Measurements from ENCODE around the gene FANCL.
"Not testable (repeated sequence)": the region's sequence is repeated elsewhere in the genome, so short reads cannot be mapped to it uniquely, and the experiment has no call there.

FANCL gene

GRCh38 chr2:58146707-58147106 is 94.4 kb downstream of the FANCL start:
- no peak for DNase-seq (ENCODE audit: low read depth in 2 of 3, low spot score in 2 of 3)

GRCh38 chr2:58145769-58146168 is 95.4 kb downstream of the FANCL start:
- DNase-seq (ENCODE audit: low read depth in 2 of 3, low spot score in 2 of 3): not testable (repeated sequence)

- no peak for DNase-seq (ENCODE audit: low read depth in 2 of 3, low spot score in 2 of 3)
These were observed 100.5 kb downstream of the FANCL start for GRCh38 chr2:58140508-58141072.

GRCh38 chr2:58138396-58139030 is 102.6 kb downstream of the FANCL start:
- DNase-seq (ENCODE audit: low read depth in 2 of 3, low spot score in 2 of 3): no peak

GRCh38 chr2:58137856-58138255 is 103.3 kb downstream of the FANCL start:
- no peak for DNase-seq (ENCODE audit: low read depth in 2 of 3, low spot score in 2 of 3)

- no peak for DNase-seq (ENCODE audit: low read depth in 2 of 3, low spot score in 2 of 3)
These were observed 103.9 kb downstream of the FANCL start for GRCh38 chr2:58137221-58137620.

- DNase-seq (ENCODE audit: low read depth in 2 of 3, low spot score in 2 of 3): no peak
These were observed 105.3 kb downstream of the FANCL start for GRCh38 chr2:58135861-58136260.

GRCh38 chr2:58133395-58133794 is 107.7 kb downstream of the FANCL start:
- no peak for DNase-seq (ENCODE audit: low read depth in 2 of 3, low spot score in 2 of 3)

- DNase-seq (ENCODE audit: low read depth in 2 of 3, low spot score in 2 of 3): no peak
These were observed 109.7 kb downstream of the FANCL start for GRCh38 chr2:58131191-58132011.

- no peak for DNase-seq (ENCODE audit: low read depth in 2 of 3, low spot score in 2 of 3)
These were observed 110.9 kb downstream of the FANCL start for GRCh38 chr2:58130238-58130637.

- DNase-seq (ENCODE audit: low read depth in 2 of 3, low spot score in 2 of 3): no peak
These were observed 114.0 kb downstream of the FANCL start for GRCh38 chr2:58127111-58127510.

GRCh38 chr2:58122540-58122939 is 118.6 kb downstream of the FANCL start:
- DNase-seq (ENCODE audit: low read depth in 2 of 3, low spot score in 2 of 3): no peak

- DNase-seq (ENCODE audit: low read depth in 2 of 3, low spot score in 2 of 3): no peak
These were observed 119.1 kb downstream of the FANCL start for GRCh38 chr2:58122040-58122439.

- DNase-seq (ENCODE audit: low read depth in 2 of 3, low spot score in 2 of 3): no peak
These were observed 120.4 kb downstream of the FANCL start for GRCh38 chr2:58120626-58121229.

- DNase-seq (ENCODE audit: low read depth in 2 of 3, low spot score in 2 of 3): not testable (repeated sequence)
These were observed 127.6 kb downstream of the FANCL start for GRCh38 chr2:58113563-58113962.

GRCh38 chr2:58110765-58111164 is 130.4 kb downstream of the FANCL start:
- DNase-seq (ENCODE audit: low read depth in 2 of 3, low spot score in 2 of 3): no peak

GRCh38 chr2:58109481-58109880 is 131.6 kb downstream of the FANCL start:
- no peak for DNase-seq (ENCODE audit: low read depth in 2 of 3, low spot score in 2 of 3)

Measured in activated CD8-positive, alpha-beta memory T cell treated with anti-CD3 and anti-CD28 coated beads for 48 hours (primary cell).